ENCODE measurements around the gene CMTR1. TPM values are rescaled to one million over a fixed set of nuclear protein-coding genes. Genes with fewer than 3 reads are reported as not detected.

CMTR1 gene
- total and polyA plus RNA-seq, 4 donors, result 4.7 to 25.5 (median 18.8) TPM

DNA sequence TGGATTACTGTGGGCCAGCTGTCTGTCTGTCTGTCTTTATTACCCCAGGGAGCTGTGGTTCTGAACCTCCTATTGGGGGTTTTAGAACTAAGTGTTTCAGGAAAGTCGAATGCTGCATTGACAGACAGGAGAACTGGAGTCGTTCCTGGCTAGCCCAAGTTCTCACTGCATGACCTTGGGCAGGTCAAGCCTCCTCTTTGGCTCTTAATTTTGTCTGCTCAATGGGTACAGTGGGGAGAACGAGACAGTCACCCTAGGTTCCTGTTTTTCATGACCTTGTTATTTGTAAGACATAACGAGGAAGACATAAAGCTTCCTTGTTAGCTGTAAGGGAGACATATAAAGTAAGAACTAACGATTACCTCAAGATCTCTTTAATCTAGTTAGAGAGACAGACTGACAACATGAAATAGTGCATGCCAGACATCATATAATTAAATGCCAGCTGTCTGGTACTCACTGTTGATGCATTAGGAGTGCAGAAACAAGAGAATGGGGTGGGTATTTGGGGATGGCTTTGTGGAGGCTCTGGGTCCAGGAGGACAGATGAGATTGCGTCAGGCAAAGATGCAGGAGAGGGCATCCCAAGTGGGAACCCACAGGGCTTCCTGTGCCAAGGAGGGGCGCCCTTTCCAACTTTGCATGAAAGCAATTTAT is 70.4 kb downstream of the CMTR1 start:
- Histone ChIP-seq H3K36me3 (ENCODE audit: control insufficient read depth in 4 of 4, insufficient read depth in 3 of 4, low read depth in 1 of 4, low read length in 3 of 4) (no peaks in the 10 kb centered on the region), H3K27ac (ENCODE audit: low read depth in 1 of 2, low read length in 2 of 2) (no peak overlapping the region), H3K27me3 (ENCODE audit: control insufficient read depth in 4 of 4, insufficient read depth in 4 of 4, low read length in 3 of 4) (no peaks in the 10 kb centered on the region), H3K4me3 (ENCODE audit: low read depth in 1 of 3, low read length in 3 of 3) (no peak overlapping the region), H3K9me3 (ENCODE audit: control insufficient read depth in 4 of 4, low read length in 3 of 4) (no peaks in the 10 kb centered on the region), H3K9ac (ENCODE audit: low read depth in 1 of 2, low read length in 2 of 2) (no peak overlapping the region), H3K4me1 (ENCODE audit: control insufficient read depth in 4 of 4, insufficient read depth in 4 of 4, low read length in 3 of 4) (peaks cover 0 to 16% (median 5%) of the 10 kb centered on the region in 4 donors)
- DNase-seq (ENCODE audit: low spot score), result no peak
- no peak for TF ChIP-seq FOXA2 (IDR thresholded peaks at IDR 0.05)
- 75% methylated on average over 7 of the region's 7 CpGs for WGBS

DNA sequence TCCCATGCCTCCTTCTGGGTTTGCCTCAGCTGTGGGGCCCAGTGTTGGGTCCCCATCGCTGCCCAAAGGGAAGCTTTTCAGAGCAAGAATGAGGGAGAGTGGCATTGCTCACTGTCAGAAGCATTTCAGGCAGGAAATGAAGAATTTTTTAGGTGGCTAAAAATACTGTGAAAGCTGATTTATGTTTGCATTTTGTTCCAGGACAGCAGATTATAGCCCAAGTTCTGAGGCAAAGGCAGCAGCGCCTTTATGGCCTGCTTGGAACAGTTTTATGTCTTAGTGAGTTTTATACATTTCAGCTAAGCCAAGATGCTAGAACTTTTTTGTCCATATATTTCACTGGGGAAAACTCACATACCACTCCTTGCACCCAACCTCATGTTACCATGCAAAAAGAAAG is 71.0 kb downstream of the CMTR1 start:
- no peak overlapping the region for H3K9ac ChIP-seq (ENCODE audit: low read depth in 1 of 2, low read length in 2 of 2)
- no peaks in the 10 kb centered on the region for H3K9me3 ChIP-seq (ENCODE audit: control insufficient read depth in 4 of 4, low read length in 3 of 4)
- H3K36me3 ChIP-seq (ENCODE audit: control insufficient read depth in 4 of 4, insufficient read depth in 3 of 4, low read depth in 1 of 4, low read length in 3 of 4), result no peaks in the 10 kb centered on the region
- WGBS, result 77% methylated on average over 2 of the region's 2 CpGs
- no peak overlapping the region for H3K4me3 ChIP-seq (ENCODE audit: low read depth in 1 of 3, low read length in 3 of 3)
- no peak overlapping the region for H3K27ac ChIP-seq (ENCODE audit: low read depth in 1 of 2, low read length in 2 of 2)
- DNase-seq (ENCODE audit: low spot score), result no peak
- H3K4me1 ChIP-seq (ENCODE audit: control insufficient read depth in 4 of 4, insufficient read depth in 4 of 4, low read length in 3 of 4), result peaks cover 0 to 12% (median 5%) of the 10 kb centered on the region in 4 donors
- no peaks in the 10 kb centered on the region for H3K27me3 ChIP-seq (ENCODE audit: control insufficient read depth in 4 of 4, insufficient read depth in 4 of 4, low read length in 3 of 4)
- TF ChIP-seq FOXA2 (IDR thresholded peaks at IDR 0.05), result no peak
- TF ChIP-seq GABPA (IDR thresholded peaks at IDR 0.05 in 1 of 2, conservative IDR thresholded peaks at IDR 0.05 in 1 of 2), result no peak
- no peak for TF ChIP-seq HNF4G (IDR thresholded peaks at IDR 0.05)
- TF ChIP-seq YY1 (IDR thresholded peaks at IDR 0.05), result no peak
- TF ChIP-seq FOXA1 (IDR thresholded peaks at IDR 0.05), result no peak
- TF ChIP-seq, protein P1, sequence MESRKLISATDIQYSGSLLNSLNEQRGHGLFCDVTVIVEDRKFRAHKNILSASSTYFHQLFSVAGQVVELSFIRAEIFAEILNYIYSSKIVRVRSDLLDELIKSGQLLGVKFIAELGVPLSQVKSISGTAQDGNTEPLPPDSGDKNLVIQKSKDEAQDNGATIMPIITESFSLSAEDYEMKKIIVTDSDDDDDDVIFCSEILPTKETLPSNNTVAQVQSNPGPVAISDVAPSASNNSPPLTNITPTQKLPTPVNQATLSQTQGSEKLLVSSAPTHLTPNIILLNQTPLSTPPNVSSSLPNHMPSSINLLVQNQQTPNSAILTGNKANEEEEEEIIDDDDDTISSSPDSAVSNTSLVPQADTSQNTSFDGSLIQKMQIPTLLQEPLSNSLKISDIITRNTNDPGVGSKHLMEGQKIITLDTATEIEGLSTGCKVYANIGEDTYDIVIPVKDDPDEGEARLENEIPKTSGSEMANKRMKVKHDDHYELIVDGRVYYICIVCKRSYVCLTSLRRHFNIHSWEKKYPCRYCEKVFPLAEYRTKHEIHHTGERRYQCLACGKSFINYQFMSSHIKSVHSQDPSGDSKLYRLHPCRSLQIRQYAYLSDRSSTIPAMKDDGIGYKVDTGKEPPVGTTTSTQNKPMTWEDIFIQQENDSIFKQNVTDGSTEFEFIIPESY (IDR thresholded peaks at IDR 0.05), result no peak
- TF ChIP-seq, protein P2, sequence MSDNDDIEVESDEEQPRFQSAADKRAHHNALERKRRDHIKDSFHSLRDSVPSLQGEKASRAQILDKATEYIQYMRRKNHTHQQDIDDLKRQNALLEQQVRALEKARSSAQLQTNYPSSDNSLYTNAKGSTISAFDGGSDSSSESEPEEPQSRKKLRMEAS (IDR thresholded peaks at IDR 0.05), result no peak
- TF ChIP-seq, protein P3, sequence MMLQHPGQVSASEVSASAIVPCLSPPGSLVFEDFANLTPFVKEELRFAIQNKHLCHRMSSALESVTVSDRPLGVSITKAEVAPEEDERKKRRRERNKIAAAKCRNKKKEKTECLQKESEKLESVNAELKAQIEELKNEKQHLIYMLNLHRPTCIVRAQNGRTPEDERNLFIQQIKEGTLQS (IDR thresholded peaks at IDR 0.05), result no peak
- TF ChIP-seq NR2F2 (IDR thresholded peaks at IDR 0.05), result no peak
- no peak for TF ChIP-seq RAD21 (IDR thresholded peaks at IDR 0.05)
- TF ChIP-seq TAF1 (conservative IDR thresholded peaks at IDR 0.05), result no peak
- no peak for TF ChIP-seq JUND (IDR thresholded peaks at IDR 0.05)
- TF ChIP-seq SP1 (IDR thresholded peaks at IDR 0.05), result no peak
- TF ChIP-seq, protein P4, sequence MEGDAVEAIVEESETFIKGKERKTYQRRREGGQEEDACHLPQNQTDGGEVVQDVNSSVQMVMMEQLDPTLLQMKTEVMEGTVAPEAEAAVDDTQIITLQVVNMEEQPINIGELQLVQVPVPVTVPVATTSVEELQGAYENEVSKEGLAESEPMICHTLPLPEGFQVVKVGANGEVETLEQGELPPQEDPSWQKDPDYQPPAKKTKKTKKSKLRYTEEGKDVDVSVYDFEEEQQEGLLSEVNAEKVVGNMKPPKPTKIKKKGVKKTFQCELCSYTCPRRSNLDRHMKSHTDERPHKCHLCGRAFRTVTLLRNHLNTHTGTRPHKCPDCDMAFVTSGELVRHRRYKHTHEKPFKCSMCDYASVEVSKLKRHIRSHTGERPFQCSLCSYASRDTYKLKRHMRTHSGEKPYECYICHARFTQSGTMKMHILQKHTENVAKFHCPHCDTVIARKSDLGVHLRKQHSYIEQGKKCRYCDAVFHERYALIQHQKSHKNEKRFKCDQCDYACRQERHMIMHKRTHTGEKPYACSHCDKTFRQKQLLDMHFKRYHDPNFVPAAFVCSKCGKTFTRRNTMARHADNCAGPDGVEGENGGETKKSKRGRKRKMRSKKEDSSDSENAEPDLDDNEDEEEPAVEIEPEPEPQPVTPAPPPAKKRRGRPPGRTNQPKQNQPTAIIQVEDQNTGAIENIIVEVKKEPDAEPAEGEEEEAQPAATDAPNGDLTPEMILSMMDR (IDR thresholded peaks at IDR 0.05; ENCODE audit: low read depth, low read length, missing input control), result no peak
- no peak for TF ChIP-seq HNF4A (conservative IDR thresholded peaks at IDR 0.05)
- TF ChIP-seq, protein P5, sequence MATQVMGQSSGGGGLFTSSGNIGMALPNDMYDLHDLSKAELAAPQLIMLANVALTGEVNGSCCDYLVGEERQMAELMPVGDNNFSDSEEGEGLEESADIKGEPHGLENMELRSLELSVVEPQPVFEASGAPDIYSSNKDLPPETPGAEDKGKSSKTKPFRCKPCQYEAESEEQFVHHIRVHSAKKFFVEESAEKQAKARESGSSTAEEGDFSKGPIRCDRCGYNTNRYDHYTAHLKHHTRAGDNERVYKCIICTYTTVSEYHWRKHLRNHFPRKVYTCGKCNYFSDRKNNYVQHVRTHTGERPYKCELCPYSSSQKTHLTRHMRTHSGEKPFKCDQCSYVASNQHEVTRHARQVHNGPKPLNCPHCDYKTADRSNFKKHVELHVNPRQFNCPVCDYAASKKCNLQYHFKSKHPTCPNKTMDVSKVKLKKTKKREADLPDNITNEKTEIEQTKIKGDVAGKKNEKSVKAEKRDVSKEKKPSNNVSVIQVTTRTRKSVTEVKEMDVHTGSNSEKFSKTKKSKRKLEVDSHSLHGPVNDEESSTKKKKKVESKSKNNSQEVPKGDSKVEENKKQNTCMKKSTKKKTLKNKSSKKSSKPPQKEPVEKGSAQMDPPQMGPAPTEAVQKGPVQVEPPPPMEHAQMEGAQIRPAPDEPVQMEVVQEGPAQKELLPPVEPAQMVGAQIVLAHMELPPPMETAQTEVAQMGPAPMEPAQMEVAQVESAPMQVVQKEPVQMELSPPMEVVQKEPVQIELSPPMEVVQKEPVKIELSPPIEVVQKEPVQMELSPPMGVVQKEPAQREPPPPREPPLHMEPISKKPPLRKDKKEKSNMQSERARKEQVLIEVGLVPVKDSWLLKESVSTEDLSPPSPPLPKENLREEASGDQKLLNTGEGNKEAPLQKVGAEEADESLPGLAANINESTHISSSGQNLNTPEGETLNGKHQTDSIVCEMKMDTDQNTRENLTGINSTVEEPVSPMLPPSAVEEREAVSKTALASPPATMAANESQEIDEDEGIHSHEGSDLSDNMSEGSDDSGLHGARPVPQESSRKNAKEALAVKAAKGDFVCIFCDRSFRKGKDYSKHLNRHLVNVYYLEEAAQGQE (IDR thresholded peaks at IDR 0.05), result no peak
